A549 (cell line): ENCODE data around the gene NTHL1.

Source experiments
- CTCF ChIP-seq: fragments of >200 bp; sonication (Bioruptor Twin); formaldehyde crosslinking; IDR thresholded peaks from 3 replicates; pipeline ENCODE4 v1.5.1; 2016
- FOSB ChIP-seq: fragments of 250-450 bp; sonication (Bioruptor Pico); IDR thresholded peaks from 2 replicates; pipeline ENCODE4 v1.5.0; 2020; ENCODE audit warnings: mild to moderate bottlenecking, moderate library complexity
- MYC ChIP-seq: IDR thresholded peaks from 2 replicates; pipeline ENCODE4 v1.6.1; 2012; ENCODE audit warnings: mild to moderate bottlenecking, inconsistent platforms, low read length, improper control_type of control experiment, borderline replicate concordance

GRCh38 chr16:2082983-2083364 is 35.3 kb upstream of the NTHL1 start:
- TF ChIP-seq FOSB (CRISPR knock-in tag) (no peak), CTCF (no peak), MYC (no peak)
